Measurements from ENCODE around the gene TMBIM6.

TMBIM6 gene

DNA sequence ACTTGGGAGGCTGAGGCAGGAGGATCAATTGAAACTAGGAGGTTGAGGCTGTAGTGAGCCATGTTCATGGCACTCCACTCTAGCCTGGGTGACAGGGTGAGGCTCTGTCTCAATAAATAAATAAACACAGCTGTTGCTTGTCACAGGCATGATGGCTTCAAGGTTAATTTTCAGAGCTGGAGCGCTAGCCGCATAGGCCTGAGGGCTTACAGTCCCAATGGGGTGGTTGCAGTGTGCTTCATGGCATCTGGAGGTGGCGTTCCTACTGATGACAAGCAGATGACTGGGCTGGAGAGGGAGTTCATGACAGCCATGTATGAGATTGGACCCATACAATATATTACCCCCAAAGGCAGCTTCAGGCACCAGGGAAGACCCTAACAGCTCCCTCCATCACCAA lies 32.5 kb upstream of the TMBIM6 start:
- TF ChIP-seq POLR2AphosphoS5 (IDR thresholded peaks at IDR 0.05; ENCODE audit: low read depth, low read length) (no peak), FOXP2 (optimal IDR thresholded peaks at IDR 0.05; ENCODE audit: borderline replicate concordance, extremely low read depth, extremely low read length, insufficient read depth) (no peak), SIN3A (IDR thresholded peaks at IDR 0.05; ENCODE audit: borderline replicate concordance, insufficient read depth, low read length) (no peak), TAF1 (IDR thresholded peaks at IDR 0.05; ENCODE audit: borderline replicate concordance, insufficient read depth, low read length) (no peak)
- TF ChIP-seq, protein P1, sequence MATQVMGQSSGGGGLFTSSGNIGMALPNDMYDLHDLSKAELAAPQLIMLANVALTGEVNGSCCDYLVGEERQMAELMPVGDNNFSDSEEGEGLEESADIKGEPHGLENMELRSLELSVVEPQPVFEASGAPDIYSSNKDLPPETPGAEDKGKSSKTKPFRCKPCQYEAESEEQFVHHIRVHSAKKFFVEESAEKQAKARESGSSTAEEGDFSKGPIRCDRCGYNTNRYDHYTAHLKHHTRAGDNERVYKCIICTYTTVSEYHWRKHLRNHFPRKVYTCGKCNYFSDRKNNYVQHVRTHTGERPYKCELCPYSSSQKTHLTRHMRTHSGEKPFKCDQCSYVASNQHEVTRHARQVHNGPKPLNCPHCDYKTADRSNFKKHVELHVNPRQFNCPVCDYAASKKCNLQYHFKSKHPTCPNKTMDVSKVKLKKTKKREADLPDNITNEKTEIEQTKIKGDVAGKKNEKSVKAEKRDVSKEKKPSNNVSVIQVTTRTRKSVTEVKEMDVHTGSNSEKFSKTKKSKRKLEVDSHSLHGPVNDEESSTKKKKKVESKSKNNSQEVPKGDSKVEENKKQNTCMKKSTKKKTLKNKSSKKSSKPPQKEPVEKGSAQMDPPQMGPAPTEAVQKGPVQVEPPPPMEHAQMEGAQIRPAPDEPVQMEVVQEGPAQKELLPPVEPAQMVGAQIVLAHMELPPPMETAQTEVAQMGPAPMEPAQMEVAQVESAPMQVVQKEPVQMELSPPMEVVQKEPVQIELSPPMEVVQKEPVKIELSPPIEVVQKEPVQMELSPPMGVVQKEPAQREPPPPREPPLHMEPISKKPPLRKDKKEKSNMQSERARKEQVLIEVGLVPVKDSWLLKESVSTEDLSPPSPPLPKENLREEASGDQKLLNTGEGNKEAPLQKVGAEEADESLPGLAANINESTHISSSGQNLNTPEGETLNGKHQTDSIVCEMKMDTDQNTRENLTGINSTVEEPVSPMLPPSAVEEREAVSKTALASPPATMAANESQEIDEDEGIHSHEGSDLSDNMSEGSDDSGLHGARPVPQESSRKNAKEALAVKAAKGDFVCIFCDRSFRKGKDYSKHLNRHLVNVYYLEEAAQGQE (IDR thresholded peaks at IDR 0.05; ENCODE audit: insufficient read depth in 1 of 2, low read depth in 2 of 2, low read length in 2 of 2), result no peak

DNA sequence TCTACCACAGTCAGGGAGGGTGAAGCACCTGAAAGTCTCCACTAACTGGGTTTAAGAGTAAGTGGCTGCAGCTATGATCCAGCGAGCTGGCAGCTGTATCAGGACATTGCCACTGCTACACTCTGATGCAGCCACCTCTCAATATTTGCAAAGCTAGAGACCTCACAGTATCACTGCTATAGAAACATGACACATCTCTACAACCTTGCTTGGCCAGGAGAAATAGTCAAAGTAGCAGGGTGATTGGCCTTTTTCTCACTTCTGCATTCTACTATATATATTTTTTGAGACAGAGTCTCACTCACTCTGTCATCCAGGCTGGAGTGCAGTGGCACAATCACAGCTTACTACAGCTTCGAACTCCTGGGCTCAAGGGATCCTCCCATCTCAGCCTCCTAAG lies 24.8 kb upstream of the TMBIM6 start:
- TF ChIP-seq, protein P1 (IDR thresholded peaks at IDR 0.05; ENCODE audit: insufficient read depth in 1 of 2, low read depth in 2 of 2, low read length in 2 of 2), result no peak

DNA sequence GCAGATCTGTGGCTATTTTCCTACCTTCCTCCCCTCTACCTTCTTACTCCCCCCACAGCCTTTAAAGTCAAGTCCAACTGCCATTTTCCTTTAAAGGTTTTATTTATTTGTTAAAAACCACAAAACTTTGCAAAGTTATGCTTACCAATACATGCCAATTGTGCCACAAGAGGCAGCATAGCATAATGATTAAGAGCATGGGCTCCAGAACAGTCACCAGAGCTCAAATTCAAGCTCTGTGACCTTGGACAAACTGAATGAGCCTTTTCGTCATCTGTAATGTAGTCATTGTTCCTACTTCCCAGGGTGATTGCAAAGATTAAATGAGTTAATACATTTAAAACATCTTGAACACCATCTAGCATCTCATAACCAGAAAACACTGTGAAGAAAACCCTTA lies 21.1 kb upstream of the TMBIM6 start:
- no peak for TF ChIP-seq TAF1 (IDR thresholded peaks at IDR 0.05; ENCODE audit: borderline replicate concordance, insufficient read depth, low read length)
- TF ChIP-seq FOXP2 (optimal IDR thresholded peaks at IDR 0.05; ENCODE audit: borderline replicate concordance, extremely low read depth, extremely low read length, insufficient read depth), result no peak
- TF ChIP-seq POLR2AphosphoS5 (IDR thresholded peaks at IDR 0.05; ENCODE audit: low read depth, low read length), result no peak
- TF ChIP-seq, protein P1 (IDR thresholded peaks at IDR 0.05; ENCODE audit: insufficient read depth in 1 of 2, low read depth in 2 of 2, low read length in 2 of 2), result no peak
- no peak for TF ChIP-seq SIN3A (IDR thresholded peaks at IDR 0.05; ENCODE audit: borderline replicate concordance, insufficient read depth, low read length)

DNA sequence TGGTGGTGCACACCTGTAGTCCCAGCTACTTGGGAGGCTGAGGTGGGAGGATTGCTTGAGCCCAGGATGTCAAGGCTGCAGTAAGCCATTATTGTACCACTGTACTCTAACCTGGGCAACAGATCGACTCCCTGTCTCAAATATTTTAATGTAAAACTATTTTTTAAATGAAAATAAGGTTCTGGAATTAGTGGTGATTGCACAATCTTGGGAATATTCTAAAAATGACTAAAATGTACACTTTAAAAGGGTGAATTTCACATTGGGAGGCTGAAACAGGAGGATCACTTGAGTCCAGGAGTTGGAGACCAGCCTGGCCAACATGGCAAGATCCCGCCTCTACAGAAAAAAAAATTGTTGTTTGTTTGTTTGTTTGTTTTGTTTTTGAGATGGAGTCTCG lies 12.9 kb upstream of the TMBIM6 start:
- TF ChIP-seq SIN3A (IDR thresholded peaks at IDR 0.05; ENCODE audit: borderline replicate concordance, insufficient read depth, low read length) (no peak), FOXP2 (optimal IDR thresholded peaks at IDR 0.05; ENCODE audit: borderline replicate concordance, extremely low read depth, extremely low read length, insufficient read depth) (no peak), POLR2AphosphoS5 (IDR thresholded peaks at IDR 0.05; ENCODE audit: low read depth, low read length) (no peak), TAF1 (IDR thresholded peaks at IDR 0.05; ENCODE audit: borderline replicate concordance, insufficient read depth, low read length) (no peak)
- TF ChIP-seq, protein P1 (IDR thresholded peaks at IDR 0.05; ENCODE audit: insufficient read depth in 1 of 2, low read depth in 2 of 2, low read length in 2 of 2), result no peak

DNA sequence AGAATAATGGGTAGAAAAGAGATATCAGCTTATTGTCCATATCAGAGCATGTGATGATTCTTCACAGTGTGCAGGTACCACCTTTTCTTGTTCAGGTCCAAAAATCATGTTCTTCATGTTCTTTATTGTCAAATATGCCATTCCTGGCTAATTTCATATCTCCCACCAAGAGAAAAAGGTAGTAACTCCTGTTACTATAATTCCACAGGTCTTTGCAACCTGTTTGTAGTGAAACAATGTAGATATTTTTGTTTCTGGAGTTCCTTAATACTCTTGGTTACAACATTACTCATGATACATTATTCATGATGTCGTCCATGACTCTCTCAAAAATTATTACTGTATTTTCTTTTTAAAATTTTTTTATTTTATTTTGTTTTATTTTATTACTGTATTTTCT lies 11.3 kb upstream of the TMBIM6 start:
- no peak for TF ChIP-seq TAF1 (IDR thresholded peaks at IDR 0.05; ENCODE audit: borderline replicate concordance, insufficient read depth, low read length)
- TF ChIP-seq FOXP2 (optimal IDR thresholded peaks at IDR 0.05; ENCODE audit: borderline replicate concordance, extremely low read depth, extremely low read length, insufficient read depth), result no peak
- TF ChIP-seq POLR2AphosphoS5 (IDR thresholded peaks at IDR 0.05; ENCODE audit: low read depth, low read length), result no peak
- TF ChIP-seq, protein P1 (IDR thresholded peaks at IDR 0.05; ENCODE audit: insufficient read depth in 1 of 2, low read depth in 2 of 2, low read length in 2 of 2), result no peak
- no peak for TF ChIP-seq SIN3A (IDR thresholded peaks at IDR 0.05; ENCODE audit: borderline replicate concordance, insufficient read depth, low read length)

All from PFSK-1 (cell line).